AG04450 (cell line): ENCODE measurements around the gene PREX1. TPM values are rescaled to one million over a fixed set of nuclear protein-coding genes. Genes with fewer than 3 reads are reported as not detected.

ENCODE experiments used
- CTCF ChIA-PET: fragments of 300-600, 350-600 bp; formaldehyde crosslinking; extraction: SDS; loops from one replicate; lab custom pipeline; 2022; ENCODE audit warnings: antibody characterized with exemption, inconsistent platforms; lab: Charles Lee
- POLR2A ChIA-PET: fragments of 350-600 bp; formaldehyde crosslinking; extraction: SDS; loops from one replicate; lab custom pipeline; 2021; ENCODE audit warnings: antibody characterized with exemption, inconsistent platforms; lab: Yijun Ruan, JAX
- DNase-seq: peaks from one replicate; pipeline ENCODE4 v3.0.0-alpha.2; 2011; ENCODE audit warnings: low read depth, low spot score
- H3K27ac ChIP-seq: one replicate; pipeline ENCODE4 v1.5.1; 2012; ENCODE audit warnings: low read depth, low read length, control low read depth
- H3K27me3 ChIP-seq: one replicate; pipeline ENCODE4 v1.6.0; 2012; ENCODE audit warnings: low read length; ENCODE audit not compliant: control insufficient read depth, insufficient read depth
- H3K4me3 ChIP-seq: 2 replicates; pipeline ENCODE4 v1.5.1; 2011; ENCODE audit warnings: mild to moderate bottlenecking, low read depth, low read length, control low read depth
- H3K9me3 ChIP-seq: 2 replicates; pipeline ENCODE4 v1.5.1; 2012; ENCODE audit warnings: low read length; ENCODE audit not compliant: control insufficient read depth, insufficient read depth
- CTCF ChIP-seq: IDR thresholded peaks from 2 replicates; pipeline ENCODE4 v1.5.1; 2011; ENCODE audit warnings: low read depth, low read length, control low read depth, inconsistent platforms
- polyA plus RNA-seq: library from polyadenylated mRNA; depleted of rRNA; stranded (reverse); fragments of >200 nt; gene quantifications from 2 replicates; pipeline ENCODE4 v1.2.3, GENCODE V29; 2011

The PREX1 gene
- polyA plus RNA-seq, 1 experiment, result 0.69 TPM

GRCh38 chr20:48751871-48752270 lies 75.9 kb downstream of the PREX1 start:
- Histone ChIP-seq H3K9me3 (no peaks in the 10 kb centered on the region; the same call in 1 of the 2 replicates), H3K4me3 (no peak overlapping the region), H3K27ac (no peak overlapping the region), H3K27me3 (peaks cover 8% of the 10 kb centered on the region)
- POLR2A ChIA-PET, result no interaction called here
- CTCF ChIA-PET, result no interaction called here
- TF ChIP-seq CTCF, result no peak
- no peak for DNase-seq

GRCh38 chr20:48750941-48751635 lies 76.7 kb downstream of the PREX1 start:
- Histone ChIP-seq H3K9me3 (no peaks in the 10 kb centered on the region; the same call in 1 of the 2 replicates), H3K27ac (no peak overlapping the region), H3K27me3 (peaks cover 6% of the 10 kb centered on the region), H3K4me3 (no peak overlapping the region)
- ChIA-PET POLR2A (no interaction called here), CTCF (no interaction called here)
- no peak for TF ChIP-seq CTCF
- DNase-seq, result no peak

GRCh38 chr20:48750376-48750775 lies 77.4 kb downstream of the PREX1 start:
- no peaks in the 10 kb centered on the region; the same call in 1 of the 2 replicates for H3K9me3 ChIP-seq
- ChIA-PET CTCF (no interaction called here), POLR2A (no interaction called here)
- TF ChIP-seq CTCF, result no peak
- DNase-seq, result no peak
- no peak overlapping the region for H3K27ac ChIP-seq
- peaks cover 6% of the 10 kb centered on the region for H3K27me3 ChIP-seq
- H3K4me3 ChIP-seq, result no peak overlapping the region

- DNase-seq, result no peak
- POLR2A ChIA-PET, result no interaction called here
- no peak overlapping the region for H3K27ac ChIP-seq
- CTCF ChIA-PET, result no interaction called here
- H3K9me3 ChIP-seq, result no peaks in the 10 kb centered on the region; the same call in 1 of the 2 replicates
- H3K4me3 ChIP-seq, result no peak overlapping the region
- TF ChIP-seq CTCF, result no peak
- peaks cover 6% of the 10 kb centered on the region for H3K27me3 ChIP-seq
These were observed 78.4 kb downstream of the PREX1 start for GRCh38 chr20:48749437-48749836.

GRCh38 chr20:48748556-48748955 lies 79.2 kb downstream of the PREX1 start:
- Histone ChIP-seq H3K27ac (no peak overlapping the region), H3K4me3 (no peak overlapping the region), H3K9me3 (no peaks in the 10 kb centered on the region; the same call in 1 of the 2 replicates), H3K27me3 (peaks cover 6% of the 10 kb centered on the region)
- CTCF ChIA-PET, result no interaction called here
- POLR2A ChIA-PET, result no interaction called here
- no peak for DNase-seq
- no peak for TF ChIP-seq CTCF
